NOMO-1 (cell line): Measurements from ENCODE around the gene PELO.
A peak's percentile ranks its signal among the peaks of the same experiment; 100 is the strongest.

Source experiments
- DNase-seq, 2 experiments: peaks; one replicate each; lab custom pipeline; 2025; ENCODE audit not compliant: unreplicated experiment in 2 of 2; lab: John Stamatoyannopoulos, UW

Gene PELO

DNA sequence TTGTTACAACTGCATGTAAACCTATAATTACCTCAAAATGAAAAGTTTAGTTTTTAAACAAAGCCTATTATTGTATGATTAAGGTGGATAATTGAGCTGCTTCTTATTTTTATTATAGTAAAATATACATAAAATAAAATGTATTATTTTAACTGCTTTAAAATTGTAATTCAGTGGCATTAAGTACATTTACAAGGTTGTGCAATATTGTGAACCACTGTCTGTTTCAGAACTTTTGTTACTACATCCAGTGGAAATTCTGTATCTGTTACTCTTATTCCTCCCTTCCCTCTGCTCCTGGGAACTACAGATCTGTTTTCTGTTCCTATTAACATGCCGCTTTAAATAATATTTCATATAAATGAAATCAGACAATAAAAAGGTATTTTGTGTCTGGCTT is 37.1 kb downstream of the PELO start:
- DNase-seq, result no peak

DNA sequence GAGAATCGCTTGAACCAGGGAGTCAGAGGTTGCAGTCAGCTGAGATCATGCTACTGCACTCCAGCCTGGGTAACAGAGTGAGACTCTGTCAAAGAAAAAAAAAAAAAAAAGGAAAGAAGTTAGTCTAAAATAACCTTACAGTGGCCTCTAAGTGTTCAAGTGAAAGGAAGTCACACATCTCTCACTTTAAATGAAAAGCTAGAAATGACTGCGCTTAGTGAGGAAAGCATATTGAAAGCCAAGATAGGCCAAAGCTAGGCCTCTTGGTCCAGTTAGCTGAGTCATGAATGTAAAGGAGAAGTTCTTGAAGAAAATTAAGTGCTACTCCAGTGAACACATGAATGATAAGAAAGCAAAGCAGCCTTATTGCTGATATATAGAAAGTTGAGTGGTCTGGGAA is 38.1 kb downstream of the PELO start:
- DNase-seq, result peak; percentile 44 to 82

- DNase-seq, result no peak
These were observed 40.1 kb downstream of the PELO start for GRCh38 chr5:52827815-52828214.

DNA sequence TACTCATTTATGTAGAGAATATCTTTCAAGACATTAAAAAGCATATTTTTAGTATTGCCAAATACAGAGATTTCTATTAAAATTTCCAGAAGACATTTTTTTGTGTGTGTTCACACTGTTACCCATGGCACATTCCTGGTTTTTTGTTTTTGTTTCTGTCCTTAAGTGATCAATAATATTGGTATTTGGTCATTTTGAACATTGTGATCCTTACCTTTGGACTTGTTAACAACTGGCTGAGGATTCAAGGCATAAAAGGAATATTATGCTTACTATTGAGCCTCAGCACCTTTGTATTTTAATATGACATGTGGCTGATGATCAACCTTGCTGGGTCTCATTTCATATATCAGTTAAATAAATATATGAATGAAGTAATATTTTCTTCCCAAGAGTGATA is 41.9 kb downstream of the PELO start:
- no peak for DNase-seq

- no peak for DNase-seq
These were observed 42.9 kb downstream of the PELO start for GRCh38 chr5:52830650-52831049.

GRCh38 chr5:52831786-52832511 is 44.2 kb downstream of the PELO start:
- DNase-seq, result peak; percentile 23 to 39

DNA sequence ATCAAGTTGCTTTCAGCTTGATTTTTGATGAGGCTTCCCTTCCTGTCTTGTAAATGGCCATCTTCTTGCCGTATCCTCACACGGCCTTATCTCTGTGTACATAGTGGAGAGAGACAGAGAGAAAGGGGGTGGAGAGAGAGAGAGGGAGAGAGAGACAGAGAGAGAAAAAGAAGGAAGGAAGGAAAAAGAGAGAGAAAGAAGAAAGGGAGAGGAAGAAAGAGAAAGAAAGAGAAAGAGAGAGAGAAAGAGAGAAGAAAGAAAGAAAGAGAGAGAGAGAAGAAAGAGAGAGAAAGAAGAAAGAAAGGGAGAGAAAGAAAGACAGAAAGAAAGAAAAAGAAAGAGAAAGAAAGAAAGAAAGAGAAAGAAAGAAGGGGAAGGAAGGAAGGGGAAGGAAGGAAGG is 46.6 kb downstream of the PELO start:
- DNase-seq, result no peak

- peak; percentile 2 to 15 for DNase-seq
These were observed 49.4 kb downstream of the PELO start for GRCh38 chr5:52837068-52837467.
